Neural cell (in vitro differentiated cells): ENCODE measurements around the gene GEMIN4. TPM values are rescaled to one million over a fixed set of nuclear protein-coding genes. Genes with fewer than 3 reads are reported as not detected.
"Not testable (repeated sequence)": the region's sequence is repeated elsewhere in the genome, so short reads cannot be mapped to it uniquely, and the experiment has no call there.

Experiments
- H2AFZ ChIP-seq: fragments of 200-600, 300-800 bp; sonication (generic), shearing (Covaris generic); 2 replicates; pipeline ENCODE4 v1.6.0; 2014; ENCODE audit warnings: low read depth, mild to moderate bottlenecking, antibody characterized with exemption, low read length, moderate library complexity
- H3F3A ChIP-seq: fragments of 200-600 bp; shearing (Covaris generic); 2 replicates; pipeline ENCODE4 v1.6.1; 2016; ENCODE audit warnings: mild to moderate bottlenecking, moderate library complexity, mixed read lengths, antibody characterized with exemption, low read length; ENCODE audit not compliant: insufficient read depth, poor library complexity, severe bottlenecking
- H3K27ac ChIP-seq: fragments of 200-600, 300-800 bp; sonication (generic), shearing (Covaris generic); 2 replicates; pipeline ENCODE4 v1.5.1; 2014; ENCODE audit warnings: mild to moderate bottlenecking, low read length, moderate library complexity
- H3K27me3 ChIP-seq: fragments of 300-800, 200-600 bp; sonication (generic), shearing (Covaris generic); 2 replicates; pipeline ENCODE4 v1.6.0; 2014; ENCODE audit warnings: mild to moderate bottlenecking, low read depth, low read length, moderate library complexity; ENCODE audit not compliant: insufficient read depth
- H3K36me3 ChIP-seq: fragments of 300-800, 200-600 bp; sonication (generic), shearing (Covaris generic); 2 replicates; pipeline ENCODE4 v1.5.1; 2014; ENCODE audit warnings: mild to moderate bottlenecking, antibody characterized with exemption, low read length, moderate library complexity; ENCODE audit not compliant: insufficient read depth
- H3K4me2 ChIP-seq: fragments of 300-800, 200-600 bp; sonication (generic), shearing (Covaris generic); 2 replicates; pipeline ENCODE4 v1.6.0; 2014; ENCODE audit warnings: mild to moderate bottlenecking, low read length
- H3K4me3 ChIP-seq: fragments of 300-800, 200-600 bp; sonication (generic), shearing (Covaris generic); 2 replicates; pipeline ENCODE4 v1.5.1; 2014; ENCODE audit warnings: mild to moderate bottlenecking, low read length, moderate library complexity
- H3K79me2 ChIP-seq: fragments of 200-600 bp; shearing (Covaris generic); replicated peaks from 2 replicates; pipeline ENCODE4 v1.6.0; 2014; ENCODE audit warnings: mild to moderate bottlenecking, low read length, moderate library complexity; ENCODE audit not compliant: insufficient read depth
- H3K9ac ChIP-seq: fragments of 300-800, 200-600 bp; sonication (generic), shearing (Covaris generic); 2 replicates; pipeline ENCODE4 v1.6.1; 2016; ENCODE audit warnings: mild to moderate bottlenecking, low read length, mixed read lengths
- H3K9me2 ChIP-seq: fragments of 200-600 bp; shearing (Covaris generic); 2 replicates; pipeline ENCODE4 v1.6.1; 2016; ENCODE audit warnings: mild to moderate bottlenecking, low read length, mixed read lengths; ENCODE audit not compliant: insufficient read depth
- H3K9me3 ChIP-seq: fragments of 200-600, 300-800 bp; sonication (generic), shearing (Covaris generic); 2 replicates; pipeline ENCODE4 v1.6.1; 2016; ENCODE audit warnings: mild to moderate bottlenecking, mixed run types, low read length, moderate library complexity, mixed read lengths
- H4K20me1 ChIP-seq: fragments of 200-600 bp; shearing (Covaris generic); 2 replicates; pipeline ENCODE4 v1.6.1; 2016; ENCODE audit warnings: mild to moderate bottlenecking, mixed run types; ENCODE audit not compliant: insufficient read depth
- CTCF ChIP-seq: fragments of 450-650 bp; IDR thresholded peaks from 2 replicates; pipeline ENCODE4 v1.5.1; 2014; ENCODE audit warnings: antibody characterized with exemption, mild to moderate bottlenecking, moderate library complexity; ENCODE audit not compliant: poor library complexity, severe bottlenecking
- EP300 ChIP-seq: fragments of 450-650 bp; conservative IDR thresholded peaks from 2 replicates; pipeline ENCODE4 v1.6.1; 2014; ENCODE audit warnings: antibody characterized with exemption, mild to moderate bottlenecking, moderate library complexity; ENCODE audit not compliant: poor library complexity, severe bottlenecking
- EZH2 ChIP-seq: fragments of 200-600, 300-800 bp; shearing (Covaris generic), sonication (generic); IDR thresholded peaks from 2 replicates; pipeline ENCODE4 v1.6.1; 2014; ENCODE audit warnings: antibody characterized with exemption, low read length, borderline replicate concordance, mild to moderate bottlenecking; ENCODE audit not compliant: insufficient read depth, poor library complexity, severe bottlenecking
- MXI1 ChIP-seq: fragments of 450-650 bp; conservative IDR thresholded peaks from 2 replicates; pipeline ENCODE4 v1.6.1; 2014; ENCODE audit warnings: antibody characterized with exemption, mild to moderate bottlenecking; ENCODE audit not compliant: poor library complexity, severe bottlenecking
- POLR2AphosphoS5 ChIP-seq: IDR thresholded peaks from 2 replicates; pipeline ENCODE4 v1.6.1; 2012
- RAD21 ChIP-seq: fragments of 450-650 bp; conservative IDR thresholded peaks from 2 replicates; pipeline ENCODE4 v1.6.1; 2014; ENCODE audit warnings: antibody characterized with exemption, mild to moderate bottlenecking, moderate library complexity
- SMC3 ChIP-seq: fragments of 450-650 bp; conservative IDR thresholded peaks from 2 replicates; pipeline ENCODE4 v1.6.1; 2014; ENCODE audit warnings: antibody characterized with exemption, mild to moderate bottlenecking, moderate library complexity; ENCODE audit not compliant: poor library complexity
- TAF1 ChIP-seq: IDR thresholded peaks from 2 replicates; pipeline ENCODE4 v1.6.1; 2012; ENCODE audit warnings: low read depth
- polyA plus RNA-seq: library from polyadenylated mRNA; depleted of rRNA; stranded (reverse); fragments of >200 nt; gene quantifications from 2 replicates; pipeline ENCODE4 v1.2.3, GENCODE V29; 2014
- TF ChIP-seq, protein P1 (sequence below): IDR thresholded peaks from 2 replicates; pipeline ENCODE4 v1.6.1; 2012; ENCODE audit warnings: borderline replicate concordance

GEMIN4 gene
- polyA plus RNA-seq, 1 donor from 2014 or later: 4.5 TPM

DNA sequence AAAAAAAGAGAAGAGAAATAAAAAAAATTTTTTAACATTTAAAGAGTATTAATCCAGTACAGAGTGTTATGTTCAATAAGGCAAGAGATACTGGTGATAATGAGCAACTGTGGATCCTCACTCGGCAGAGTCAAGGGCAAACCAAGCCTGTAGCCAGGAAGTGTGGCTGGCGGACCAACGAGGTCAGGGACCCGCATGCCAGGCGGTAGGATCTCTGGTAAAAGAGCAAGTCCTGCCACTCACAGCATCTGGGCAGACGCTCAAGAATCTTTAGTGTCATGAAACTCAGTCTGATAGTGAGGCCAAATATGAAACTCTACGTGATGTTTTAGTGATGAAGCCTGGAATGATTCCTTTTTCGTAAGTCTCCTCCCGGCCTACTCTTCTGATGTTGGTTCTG, 8.3 kb upstream of the GEMIN4 start:
- Histone ChIP-seq H3F3A (no peaks in the 10 kb centered on the region), H3K9ac (no peak overlapping the region), H3K9me3 (no peaks in the 10 kb centered on the region), H2AFZ (no peak overlapping the region), H3K4me2 (no peak overlapping the region), H3K36me3 (no peaks in the 10 kb centered on the region), H4K20me1 (no peaks in the 10 kb centered on the region), H3K27me3 (no peaks in the 10 kb centered on the region), H3K4me3 (no peak overlapping the region), H3K79me2 (no peaks in the 10 kb centered on the region), H3K27ac (no peak overlapping the region), H3K9me2 (no peaks in the 10 kb centered on the region)
- TF ChIP-seq CTCF (no peak), EP300 (no peak), MXI1 (no peak), RAD21 (no peak), SMC3 (no peak), EZH2 (no peak)

- no peak overlapping the region for H3K4me3 ChIP-seq
- H3K9me2 ChIP-seq: no peaks in the 10 kb centered on the region
- H3K4me2 ChIP-seq: no peak overlapping the region
- no peaks in the 10 kb centered on the region for H3K79me2 ChIP-seq
- H3K27me3 ChIP-seq: no peaks in the 10 kb centered on the region
- no peaks in the 10 kb centered on the region for H3K36me3 ChIP-seq
- no peaks in the 10 kb centered on the region for H3K9me3 ChIP-seq
- no peaks in the 10 kb centered on the region for H4K20me1 ChIP-seq
- no peak overlapping the region for H2AFZ ChIP-seq
- H3K27ac ChIP-seq: no peak overlapping the region
- H3F3A ChIP-seq: no peaks in the 10 kb centered on the region
- no peak overlapping the region for H3K9ac ChIP-seq
- TF ChIP-seq POLR2AphosphoS5 (no peak), CTCF (no peak), EZH2 (no peak), EP300 (no peak), TAF1 (no peak)
- TF ChIP-seq, protein P1, sequence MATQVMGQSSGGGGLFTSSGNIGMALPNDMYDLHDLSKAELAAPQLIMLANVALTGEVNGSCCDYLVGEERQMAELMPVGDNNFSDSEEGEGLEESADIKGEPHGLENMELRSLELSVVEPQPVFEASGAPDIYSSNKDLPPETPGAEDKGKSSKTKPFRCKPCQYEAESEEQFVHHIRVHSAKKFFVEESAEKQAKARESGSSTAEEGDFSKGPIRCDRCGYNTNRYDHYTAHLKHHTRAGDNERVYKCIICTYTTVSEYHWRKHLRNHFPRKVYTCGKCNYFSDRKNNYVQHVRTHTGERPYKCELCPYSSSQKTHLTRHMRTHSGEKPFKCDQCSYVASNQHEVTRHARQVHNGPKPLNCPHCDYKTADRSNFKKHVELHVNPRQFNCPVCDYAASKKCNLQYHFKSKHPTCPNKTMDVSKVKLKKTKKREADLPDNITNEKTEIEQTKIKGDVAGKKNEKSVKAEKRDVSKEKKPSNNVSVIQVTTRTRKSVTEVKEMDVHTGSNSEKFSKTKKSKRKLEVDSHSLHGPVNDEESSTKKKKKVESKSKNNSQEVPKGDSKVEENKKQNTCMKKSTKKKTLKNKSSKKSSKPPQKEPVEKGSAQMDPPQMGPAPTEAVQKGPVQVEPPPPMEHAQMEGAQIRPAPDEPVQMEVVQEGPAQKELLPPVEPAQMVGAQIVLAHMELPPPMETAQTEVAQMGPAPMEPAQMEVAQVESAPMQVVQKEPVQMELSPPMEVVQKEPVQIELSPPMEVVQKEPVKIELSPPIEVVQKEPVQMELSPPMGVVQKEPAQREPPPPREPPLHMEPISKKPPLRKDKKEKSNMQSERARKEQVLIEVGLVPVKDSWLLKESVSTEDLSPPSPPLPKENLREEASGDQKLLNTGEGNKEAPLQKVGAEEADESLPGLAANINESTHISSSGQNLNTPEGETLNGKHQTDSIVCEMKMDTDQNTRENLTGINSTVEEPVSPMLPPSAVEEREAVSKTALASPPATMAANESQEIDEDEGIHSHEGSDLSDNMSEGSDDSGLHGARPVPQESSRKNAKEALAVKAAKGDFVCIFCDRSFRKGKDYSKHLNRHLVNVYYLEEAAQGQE: no peak
Measured at GRCh38 chr17:759964-760363, 7.9 kb upstream of the GEMIN4 start.

DNA sequence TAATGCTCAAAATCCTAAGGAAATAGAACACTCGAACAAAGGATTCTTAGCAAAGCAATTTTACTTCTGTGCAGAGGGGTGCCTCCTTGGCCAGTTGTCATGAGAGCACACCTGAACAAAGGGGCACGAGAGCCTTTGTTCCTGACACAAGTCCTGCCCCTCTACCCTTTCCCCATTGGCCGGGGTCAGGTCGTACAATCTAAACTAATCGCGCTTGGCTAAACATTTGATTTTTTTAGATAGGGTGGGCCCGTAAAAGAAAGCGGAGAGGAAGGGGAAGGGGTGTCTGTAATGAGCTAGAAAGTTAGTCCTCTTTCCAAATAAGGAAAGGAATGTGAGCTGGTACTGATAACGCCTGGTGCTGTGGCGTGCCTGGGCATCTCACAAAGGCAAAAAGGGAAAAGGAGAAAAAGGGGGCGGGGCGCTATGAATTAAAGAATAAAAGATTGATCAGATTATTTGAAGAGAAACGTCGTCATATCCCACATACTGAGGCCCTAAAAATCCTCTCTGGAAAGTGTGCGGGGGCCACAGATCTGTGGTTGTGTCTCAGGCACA, 4.0 kb upstream of the GEMIN4 start:
- H3F3A ChIP-seq, H3K9ac ChIP-seq, H4K20me1 ChIP-seq, H2AFZ ChIP-seq, H3K36me3 ChIP-seq, H3K4me3 ChIP-seq, H3K4me2 ChIP-seq, H3K79me2 ChIP-seq, H3K27ac ChIP-seq, H3K27me3 ChIP-seq, H3K9me2 ChIP-seq, H3K9me3 ChIP-seq: not testable (repeated sequence)

GRCh38 chr17:755319-755961, 3.4 kb upstream of the GEMIN4 start:
- not testable (repeated sequence) for H3F3A ChIP-seq, H3K9ac ChIP-seq, H3K36me3 ChIP-seq, H3K27me3 ChIP-seq, H3K9me2 ChIP-seq, H3K9me3 ChIP-seq, H4K20me1 ChIP-seq, H3K4me3 ChIP-seq, H3K27ac ChIP-seq, H3K4me2 ChIP-seq, H2AFZ ChIP-seq
- H3K79me2 ChIP-seq: peaks cover 13% of the 10 kb centered on the region
